HuH-7.5 (cell line): ENCODE data around the gene CUZD1.

Experiments used
- DNase-seq: peaks from one replicate; pipeline ENCODE4 v3.0.0; 2011; ENCODE audit warnings: low spot score

CUZD1 gene

GRCh38 chr10:122854648-122855047 lies 9.0 kb upstream of the CUZD1 start:
- DNase-seq, result no peak

GRCh38 chr10:122853665-122854313 lies 8.1 kb upstream of the CUZD1 start:
- no peak for DNase-seq

GRCh38 chr10:122852261-122852660 lies 6.6 kb upstream of the CUZD1 start:
- no peak for DNase-seq

DNA sequence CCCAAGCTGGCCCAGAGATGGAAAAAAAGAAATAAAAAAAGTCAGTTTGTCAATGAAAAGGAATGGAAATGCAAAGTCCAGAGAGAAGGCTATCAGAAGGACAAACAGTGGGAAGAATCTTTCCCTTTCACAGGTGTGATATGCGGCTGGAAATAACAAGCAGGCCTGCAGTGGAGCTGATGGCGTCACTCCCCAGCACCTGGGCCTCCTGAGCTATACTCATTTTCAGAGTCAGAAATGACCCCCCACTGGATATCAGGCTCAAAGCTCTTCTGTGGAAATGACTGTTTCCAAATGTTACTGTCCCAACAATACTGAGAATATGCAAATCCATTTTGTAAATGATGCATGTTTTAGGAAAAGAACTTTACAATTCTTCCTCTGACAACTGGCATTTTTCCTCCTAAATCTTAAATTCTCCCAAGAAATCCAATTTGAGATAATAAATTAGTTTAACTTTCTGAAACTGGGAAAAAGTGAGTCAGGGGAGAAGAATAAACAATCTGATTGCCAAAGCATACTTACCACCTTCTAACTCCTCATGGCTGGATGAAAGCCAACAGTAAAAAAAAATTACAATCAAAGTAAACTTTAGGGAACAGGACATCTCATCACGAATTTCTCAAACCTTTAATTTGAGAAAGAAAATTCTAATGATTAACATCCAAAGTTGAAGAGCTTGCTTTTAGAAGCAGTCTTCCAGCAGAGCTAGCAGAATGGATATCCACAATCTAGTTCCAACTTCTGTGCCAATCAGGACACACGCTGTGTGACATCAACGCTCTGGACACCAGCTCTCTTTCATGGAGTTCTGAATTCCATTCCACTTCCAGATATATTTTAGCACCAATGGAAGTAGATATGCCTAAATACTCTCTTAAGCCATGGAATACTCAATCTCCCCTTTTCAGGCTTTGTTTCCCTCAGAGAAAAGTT lies 5.3 kb upstream of the CUZD1 start:
- DNase-seq, result no peak

DNA sequence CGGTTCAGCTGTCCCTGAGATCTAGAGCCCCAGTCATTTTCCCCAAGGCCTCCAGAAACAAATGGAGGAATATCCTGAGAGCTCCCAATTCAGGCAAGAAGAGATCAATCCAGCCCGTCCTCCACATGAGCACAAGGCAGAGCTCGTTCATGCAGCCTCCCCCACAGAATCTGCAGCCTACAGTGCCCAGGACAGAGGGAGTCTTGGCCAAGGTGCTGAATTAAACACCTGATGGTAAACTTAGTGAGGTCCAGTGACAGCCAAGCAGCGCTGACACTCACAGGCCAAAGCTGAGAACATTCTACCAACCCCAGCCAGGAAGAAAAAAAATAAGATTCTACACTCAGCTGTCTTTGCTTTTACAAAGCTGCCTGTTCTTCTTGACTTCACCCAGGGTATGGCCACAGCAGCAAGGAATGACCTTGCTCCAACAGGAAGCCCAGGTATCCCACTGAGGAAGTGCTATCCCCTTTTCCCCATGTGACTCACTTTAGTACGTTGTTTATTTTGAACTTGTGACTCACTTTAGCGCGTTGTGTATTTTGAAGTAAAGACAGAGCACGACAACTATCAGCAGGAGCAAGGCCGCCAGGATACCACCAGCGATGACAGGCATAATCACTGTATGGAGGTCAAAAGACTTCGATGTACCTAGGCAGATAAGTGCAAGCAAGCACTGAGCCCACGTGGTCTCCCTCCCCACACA lies 4.4 kb upstream of the CUZD1 start:
- DNase-seq, result no peak

GRCh38 chr10:122849090-122849489 lies 3.4 kb upstream of the CUZD1 start:
- DNase-seq, result no peak

- no peak for DNase-seq
Measured at GRCh38 chr10:122847782-122848604, 2.3 kb upstream of the CUZD1 start.

DNA sequence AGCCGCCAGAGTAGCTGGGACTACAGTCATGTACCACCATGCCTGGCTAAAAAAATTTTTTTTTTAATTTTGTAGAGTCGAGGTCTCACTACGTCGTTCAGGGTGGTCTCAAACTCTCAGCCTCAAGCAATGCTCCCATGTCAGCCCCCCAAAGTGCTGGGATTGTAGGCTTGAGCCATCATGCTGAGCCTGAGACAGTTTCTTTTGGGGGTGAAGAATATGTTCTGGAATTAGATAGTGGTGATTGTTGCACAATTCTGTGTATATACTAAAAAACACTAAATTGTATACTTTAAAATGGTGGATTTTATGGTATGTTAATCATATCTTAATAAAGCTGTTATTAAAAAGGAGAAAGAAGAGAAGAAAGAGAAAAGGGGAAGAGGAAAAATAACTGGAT lies 1.5 kb downstream of the CUZD1 start:
- no peak for DNase-seq

GRCh38 chr10:122841569-122841968 lies 4.1 kb downstream of the CUZD1 start:
- DNase-seq, result no peak

DNA sequence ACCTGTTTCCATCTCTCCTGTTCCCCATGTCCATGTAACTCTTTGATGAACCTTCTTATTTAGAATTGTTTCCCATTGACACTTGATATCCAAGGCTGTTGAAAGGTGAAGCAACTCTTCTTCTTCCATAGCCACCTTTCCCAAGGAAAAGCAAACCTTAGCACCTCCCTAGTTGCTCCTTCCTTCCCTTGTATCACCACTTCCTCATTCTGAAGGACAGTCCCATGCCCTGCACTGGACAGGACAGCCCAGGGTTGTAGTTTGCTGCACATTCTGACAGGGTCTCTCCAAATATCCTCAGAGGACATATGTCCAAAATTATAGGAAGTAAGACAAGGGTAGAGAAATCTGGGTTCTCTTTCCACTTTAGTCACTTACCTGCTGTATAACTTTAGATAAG lies 6.2 kb downstream of the CUZD1 start:
- DNase-seq, result no peak

DNA sequence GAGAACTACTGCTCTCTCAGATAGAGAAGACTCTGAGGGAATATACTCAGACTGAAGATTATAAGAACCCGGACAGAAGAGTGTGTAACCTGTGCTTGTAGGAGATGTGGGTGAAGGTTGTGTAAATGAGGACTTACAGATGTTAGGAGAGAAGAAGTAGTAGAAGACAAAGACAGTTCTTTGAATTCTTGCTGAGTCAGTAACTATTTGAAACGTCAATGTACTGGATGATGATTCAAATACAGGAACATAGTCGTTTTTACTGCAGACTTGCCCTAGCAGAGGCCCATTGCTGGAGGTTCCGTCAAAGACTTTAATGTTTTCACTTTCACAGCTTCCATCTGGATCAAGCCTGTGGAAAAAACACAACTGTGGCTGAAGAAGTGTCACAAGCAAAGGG lies 6.8 kb downstream of the CUZD1 start:
- no peak for DNase-seq

DNA sequence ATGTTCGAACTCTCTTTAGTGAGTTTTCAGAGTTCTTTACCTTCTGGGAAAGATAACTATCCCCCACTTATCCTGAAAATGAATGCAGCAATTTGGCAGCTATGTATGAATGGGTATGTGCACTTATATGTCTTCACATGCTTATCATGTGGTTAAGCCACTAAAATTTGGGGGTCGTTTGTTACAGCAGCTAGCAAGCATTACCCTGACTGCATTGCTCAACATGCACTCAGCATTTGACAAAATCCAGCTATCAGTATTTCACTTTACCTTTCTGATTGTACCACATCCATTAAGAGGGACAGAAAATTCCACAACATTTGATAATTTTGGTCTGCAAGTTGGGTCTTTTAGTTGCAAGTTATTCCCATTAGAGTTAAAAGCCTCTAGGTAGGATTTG lies 9.7 kb downstream of the CUZD1 start:
- DNase-seq, result no peak

DNA sequence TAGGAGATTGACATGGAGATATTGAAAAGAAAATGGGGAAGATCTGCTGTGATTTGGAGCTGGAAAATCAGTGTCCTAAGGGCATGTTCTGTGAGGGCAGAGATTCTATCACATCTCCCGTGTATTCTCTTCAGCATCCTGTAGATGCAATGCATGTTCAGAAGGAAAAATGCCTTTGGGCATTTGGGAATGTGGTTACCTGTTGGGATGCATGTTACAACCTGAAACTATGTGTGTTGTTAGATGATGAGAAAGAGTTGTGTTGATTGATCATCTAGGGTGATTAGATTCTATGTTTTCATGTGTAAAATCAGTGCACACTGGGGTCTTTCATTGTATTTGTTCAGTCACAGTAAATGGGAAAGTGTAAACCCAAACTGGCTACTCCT lies 14.7 kb downstream of the CUZD1 start:
- DNase-seq, result no peak

DNA sequence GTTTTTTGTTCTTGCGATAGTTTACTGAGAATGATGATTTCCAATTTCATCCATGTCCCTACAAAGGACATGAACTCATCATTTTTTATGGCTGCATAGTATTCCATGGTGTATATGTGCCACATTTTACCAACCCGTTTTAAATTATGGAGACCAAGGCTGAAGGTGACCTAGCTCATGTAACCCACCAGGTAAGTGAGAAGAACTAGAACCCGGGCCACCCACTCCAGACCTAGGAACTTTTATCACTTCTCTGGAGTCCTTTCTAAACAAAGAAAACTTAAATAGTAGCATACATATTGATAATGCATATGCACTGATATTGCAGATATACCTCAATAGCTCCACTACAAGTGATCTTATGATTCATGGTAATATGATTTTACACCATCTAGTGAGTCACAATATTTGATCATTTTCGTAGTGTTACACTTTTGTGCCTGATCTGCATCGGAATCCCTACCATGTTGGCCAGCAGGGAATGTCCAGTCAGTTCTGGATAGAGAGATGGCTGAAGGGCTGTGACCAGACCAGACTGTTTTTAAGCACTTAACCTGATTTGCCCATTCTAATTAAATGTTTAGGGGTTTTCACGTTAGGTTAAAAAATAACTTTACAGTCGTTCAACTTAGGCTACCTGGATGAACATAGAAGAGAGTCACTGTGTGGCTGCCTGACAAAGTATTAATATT lies 15.2 kb downstream of the CUZD1 start:
- DNase-seq, result no peak

DNA sequence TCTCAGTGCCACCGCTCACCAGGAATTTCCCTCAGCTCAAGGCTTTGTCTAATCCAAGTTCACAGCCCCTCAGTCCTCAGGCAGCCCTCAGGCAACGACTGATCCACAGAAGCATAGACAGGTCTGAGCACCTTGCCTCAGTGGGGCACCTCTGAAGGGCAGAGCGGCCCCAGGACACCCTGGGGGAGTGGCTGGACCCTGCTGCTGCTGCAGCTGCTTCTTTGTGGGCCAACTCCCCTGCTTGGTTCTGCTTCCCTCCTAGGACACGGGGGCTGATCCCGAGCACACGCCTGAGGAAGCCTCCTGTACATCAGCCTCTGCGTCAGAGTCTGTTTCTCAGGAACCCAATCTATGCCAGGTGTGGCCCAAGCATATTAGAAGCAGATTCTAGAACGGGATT lies 16.2 kb downstream of the CUZD1 start:
- DNase-seq, result no peak

GRCh38 chr10:122828716-122829255 lies 16.9 kb downstream of the CUZD1 start:
- no peak for DNase-seq

GRCh38 chr10:122827302-122827701 lies 18.4 kb downstream of the CUZD1 start:
- no peak for DNase-seq

DNA sequence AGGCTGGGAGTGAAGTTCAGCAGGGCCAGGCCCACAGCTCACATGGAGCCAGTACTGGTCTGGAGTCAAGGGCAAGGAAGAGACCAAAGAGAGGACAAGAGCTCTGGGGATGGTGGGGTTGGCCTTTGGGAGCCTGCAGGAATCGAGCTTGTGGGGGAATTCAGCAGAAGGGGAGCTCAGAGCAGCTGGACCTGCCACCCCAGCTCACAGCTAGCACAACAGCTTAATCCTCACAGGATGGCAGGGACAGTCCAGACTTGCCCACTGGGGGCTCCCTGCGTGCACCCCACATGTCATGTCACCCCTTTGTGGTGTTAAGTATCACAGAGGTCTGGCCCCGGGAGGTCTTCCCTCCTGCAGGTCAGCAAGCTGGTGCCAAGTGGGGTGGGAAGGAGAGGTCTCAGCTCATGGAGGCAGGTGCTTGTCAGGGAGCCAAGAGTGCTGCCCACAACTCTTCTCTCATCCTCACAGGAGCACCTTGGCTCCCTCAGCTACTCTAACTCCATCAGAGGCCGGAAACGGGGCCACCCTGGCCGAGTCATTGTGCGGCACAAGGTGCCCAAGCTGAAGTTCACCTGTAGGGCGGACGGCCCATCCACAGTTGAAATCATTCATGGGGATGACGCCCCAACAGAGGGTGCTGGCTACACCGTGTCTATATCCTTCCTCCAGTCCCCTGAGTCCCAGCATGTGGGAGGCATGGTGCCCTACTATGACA lies 22.5 kb downstream of the CUZD1 start:
- DNase-seq, result no peak

DNA sequence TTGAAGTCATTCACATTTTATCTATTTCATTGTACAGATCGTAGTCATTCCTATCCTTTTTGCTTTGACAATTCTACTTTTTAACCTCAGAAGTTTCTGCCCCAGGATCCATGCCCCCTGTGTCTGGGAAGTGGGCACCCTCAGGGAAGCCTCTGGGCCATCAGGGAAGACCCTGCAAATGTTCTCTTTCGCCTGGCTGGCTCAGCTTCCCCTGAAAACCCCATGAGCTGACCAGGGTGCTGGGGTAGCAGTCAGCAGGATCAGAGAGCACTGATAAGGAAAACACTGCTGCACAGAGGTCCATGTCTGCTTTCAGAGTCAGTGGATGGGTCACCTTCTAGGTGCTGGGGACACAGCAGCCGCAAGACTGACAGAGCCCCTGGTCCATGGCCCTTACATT lies 23.8 kb downstream of the CUZD1 start:
- no peak for DNase-seq

GRCh38 chr10:122815458-122815857 lies 30.2 kb downstream of the CUZD1 start:
- DNase-seq, result no peak

DNA sequence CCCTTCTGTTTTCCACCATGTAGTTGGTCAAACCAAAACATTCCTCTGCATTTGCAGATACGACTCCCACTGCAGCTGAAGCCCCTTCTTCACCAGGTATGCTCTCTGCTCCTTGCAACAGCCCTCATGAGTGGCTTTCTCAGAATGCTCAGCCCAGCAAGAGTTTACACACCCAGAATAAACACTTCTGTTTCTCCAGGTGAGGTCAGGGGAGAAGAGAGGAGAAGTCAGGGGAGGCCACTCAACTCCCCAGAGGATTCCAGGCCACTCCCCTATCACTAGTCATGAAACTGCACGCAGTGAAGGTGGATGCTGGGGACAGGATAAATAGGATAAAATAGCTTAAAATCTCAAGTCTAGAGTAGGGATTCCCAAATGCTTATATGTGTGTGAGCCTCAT lies 31.2 kb downstream of the CUZD1 start:
- DNase-seq, result no peak
